GM18867 (cell line): ENCODE measurements around the gene MYLK4.

ENCODE experiments used
- ATAC-seq: cut with Tn5 transposase; IDR thresholded peaks from one replicate; pipeline ENCODE4 v1.9.1; 2021; ENCODE audit warnings: mild to moderate bottlenecking, moderate library complexity; ENCODE audit not compliant: unreplicated experiment

The MYLK4 gene

GRCh38 chr6:2734488-2735166, 16.1 kb downstream of the MYLK4 start:
- no peak for ATAC-seq

- no peak for ATAC-seq
These were observed 16.8 kb downstream of the MYLK4 start for GRCh38 chr6:2733736-2734480.

- peak; percentile 89 for ATAC-seq
These were observed 17.4 kb downstream of the MYLK4 start for GRCh38 chr6:2733324-2733723.

- ATAC-seq = no peak
These were observed 18.1 kb downstream of the MYLK4 start for GRCh38 chr6:2732503-2733089.

- no peak for ATAC-seq
These were observed 19.3 kb downstream of the MYLK4 start for GRCh38 chr6:2731281-2731909.

GRCh38 chr6:2730353-2731107, 20.2 kb downstream of the MYLK4 start:
- ATAC-seq = no peak

GRCh38 chr6:2729921-2730320, 20.8 kb downstream of the MYLK4 start:
- no peak for ATAC-seq

- peak; percentile 53 for ATAC-seq
These were observed 24.6 kb downstream of the MYLK4 start for GRCh38 chr6:2725999-2726567.

- no peak for ATAC-seq
These were observed 25.2 kb downstream of the MYLK4 start for GRCh38 chr6:2725364-2725988.

- no peak for ATAC-seq
These were observed 29.5 kb downstream of the MYLK4 start for GRCh38 chr6:2721219-2721618.

- no peak for ATAC-seq
These were observed 31.6 kb downstream of the MYLK4 start for GRCh38 chr6:2719093-2719455.

- no peak for ATAC-seq
These were observed 32.2 kb downstream of the MYLK4 start for GRCh38 chr6:2718334-2719092.

- ATAC-seq = no peak
These were observed 33.6 kb downstream of the MYLK4 start for GRCh38 chr6:2716936-2717700.

GRCh38 chr6:2715737-2716136, 35.0 kb downstream of the MYLK4 start:
- no peak for ATAC-seq

- no peak for ATAC-seq
These were observed 36.4 kb downstream of the MYLK4 start for GRCh38 chr6:2714111-2714895.

- no peak for ATAC-seq
These were observed 37.1 kb downstream of the MYLK4 start for GRCh38 chr6:2713473-2714110.

GRCh38 chr6:2712102-2712501, 38.6 kb downstream of the MYLK4 start:
- no peak for ATAC-seq
